ENCODE data around the gene EIF4G3.
A peak's percentile ranks its signal among the peaks of the same experiment; 100 is the strongest.
"Not testable (repeated sequence)": the region's sequence is repeated elsewhere in the genome, so short reads cannot be mapped to it uniquely, and the experiment has no call there.

Gene EIF4G3

DNA sequence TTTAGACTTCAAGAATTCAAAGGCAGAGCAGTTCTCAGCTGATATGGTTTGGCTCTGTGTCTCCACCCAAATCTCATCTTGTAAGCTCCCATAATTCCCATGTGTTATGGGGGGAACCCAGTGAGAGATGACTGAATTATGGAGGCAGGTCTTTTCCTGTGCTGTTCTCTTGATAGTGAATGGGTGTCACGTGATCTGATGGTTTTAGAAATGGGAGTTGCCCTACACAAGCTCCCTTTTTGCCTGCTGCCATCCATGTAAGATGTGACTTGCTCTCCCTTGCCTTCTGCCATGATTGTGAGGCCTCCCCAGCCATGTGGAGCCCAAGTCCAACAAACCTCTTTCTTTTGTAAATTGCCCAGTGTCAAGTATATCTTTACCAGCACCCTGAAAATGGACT is 146.5 kb downstream of the EIF4G3 start:
- no peak for DNase-seq (ENCODE audit: low read depth)

DNA sequence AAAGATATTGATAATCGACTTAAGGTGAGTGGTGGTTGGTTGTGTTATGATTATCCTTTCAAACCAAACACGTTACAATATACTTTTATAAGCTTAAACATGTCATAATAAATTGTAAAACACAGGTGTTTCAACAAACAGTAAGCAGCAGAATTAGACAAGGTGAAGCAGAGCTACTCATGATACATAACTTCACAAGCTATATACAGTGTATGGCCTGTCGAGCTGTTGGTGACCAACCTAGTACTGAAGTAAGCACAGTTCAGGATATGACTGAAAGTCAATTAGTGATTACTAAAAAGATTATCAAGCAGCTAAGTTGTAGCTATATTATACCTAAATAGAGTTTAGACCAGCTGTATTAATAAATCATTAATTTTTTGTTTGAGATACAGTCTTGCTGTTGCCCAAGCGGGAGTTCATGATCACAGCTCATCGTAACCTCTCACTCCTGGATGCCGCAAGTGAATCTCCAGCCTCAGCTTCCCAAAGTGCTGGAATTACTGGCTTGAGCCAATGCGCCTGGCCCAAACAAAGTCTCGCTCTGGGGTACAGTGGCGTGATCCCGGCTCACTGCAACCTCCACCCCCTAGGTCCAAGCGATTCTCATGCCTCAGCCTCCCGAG is 148.1 kb downstream of the EIF4G3 start:
- DNase-seq (ENCODE audit: low read depth): no peak

DNA sequence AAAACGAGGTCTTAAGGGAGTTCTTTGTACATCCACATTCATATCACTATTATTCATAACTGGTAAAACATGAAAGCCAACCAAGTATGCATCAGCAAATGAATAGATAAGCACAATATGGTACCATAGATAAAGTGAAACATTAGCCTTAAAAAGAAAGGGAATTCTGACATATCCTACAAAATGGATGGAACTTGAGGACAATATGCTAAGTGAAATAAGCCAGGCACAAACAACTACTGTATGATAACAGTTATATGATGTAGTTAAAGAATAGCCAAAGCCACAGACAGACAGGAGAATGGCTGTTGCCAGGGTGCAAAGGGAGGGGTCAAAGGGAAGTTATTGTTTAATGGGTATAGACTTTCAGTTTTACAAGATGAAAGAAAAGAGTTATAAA is 148.9 kb downstream of the EIF4G3 start:
- no peak for DNase-seq (ENCODE audit: low read depth)

DNA sequence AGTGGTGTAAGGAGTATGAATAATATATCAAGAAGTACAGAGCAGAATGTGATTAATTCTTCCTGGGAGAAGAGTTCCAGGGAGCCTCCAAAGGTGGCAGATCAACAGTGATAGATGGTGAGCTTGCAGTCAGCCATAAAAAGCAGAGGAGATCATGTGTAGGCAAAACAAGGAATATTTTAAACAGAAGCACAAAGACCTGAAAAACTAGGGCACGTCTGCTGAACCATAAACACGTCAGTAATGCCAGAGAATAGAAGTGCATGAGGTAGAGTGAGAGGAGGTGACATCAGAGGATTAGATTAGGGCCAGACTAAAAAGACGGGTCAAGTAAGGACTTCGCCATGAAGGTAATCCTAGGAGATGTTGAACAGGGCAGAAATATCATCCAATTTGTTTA is 151.8 kb downstream of the EIF4G3 start:
- DNase-seq (ENCODE audit: low read depth): no peak

DNA sequence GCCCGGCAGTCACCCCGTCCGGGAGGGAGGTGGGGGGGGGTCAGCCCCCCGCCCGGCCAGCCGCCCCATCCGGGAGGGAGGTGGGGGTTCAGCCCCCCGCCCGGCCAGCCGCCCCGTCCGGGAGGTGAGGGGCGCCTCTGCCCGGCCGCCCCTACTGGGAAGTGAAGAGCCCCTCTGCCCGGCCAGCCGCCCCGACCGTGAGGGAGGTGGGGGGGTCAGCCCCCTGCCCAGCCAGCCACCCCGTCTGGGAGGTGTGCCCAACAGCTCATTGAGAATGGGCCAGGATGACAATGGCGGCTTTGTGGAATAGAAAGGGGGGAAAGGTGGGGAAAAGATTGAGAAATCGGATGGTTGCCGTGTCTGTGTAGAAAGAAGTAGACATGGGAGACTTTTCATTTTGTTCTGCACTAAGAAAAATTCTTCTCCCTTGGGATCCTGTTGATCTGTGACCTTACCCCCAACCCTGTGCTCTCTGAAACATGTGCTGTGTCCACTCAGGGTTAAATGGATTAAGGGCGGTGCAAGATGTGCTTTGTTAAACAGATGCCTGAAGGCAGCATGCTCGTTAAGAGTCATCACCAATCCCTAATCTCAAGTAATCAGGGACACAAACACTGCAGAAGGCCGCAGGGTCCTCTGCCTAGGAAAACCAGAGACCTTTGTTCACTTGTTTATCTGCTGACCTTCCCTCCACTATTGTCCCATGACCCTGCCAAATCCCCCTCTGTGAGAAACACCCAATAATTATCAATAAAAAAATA is 152.4 kb downstream of the EIF4G3 start:
- DNase-seq (ENCODE audit: low read depth): not testable (repeated sequence)

DNA sequence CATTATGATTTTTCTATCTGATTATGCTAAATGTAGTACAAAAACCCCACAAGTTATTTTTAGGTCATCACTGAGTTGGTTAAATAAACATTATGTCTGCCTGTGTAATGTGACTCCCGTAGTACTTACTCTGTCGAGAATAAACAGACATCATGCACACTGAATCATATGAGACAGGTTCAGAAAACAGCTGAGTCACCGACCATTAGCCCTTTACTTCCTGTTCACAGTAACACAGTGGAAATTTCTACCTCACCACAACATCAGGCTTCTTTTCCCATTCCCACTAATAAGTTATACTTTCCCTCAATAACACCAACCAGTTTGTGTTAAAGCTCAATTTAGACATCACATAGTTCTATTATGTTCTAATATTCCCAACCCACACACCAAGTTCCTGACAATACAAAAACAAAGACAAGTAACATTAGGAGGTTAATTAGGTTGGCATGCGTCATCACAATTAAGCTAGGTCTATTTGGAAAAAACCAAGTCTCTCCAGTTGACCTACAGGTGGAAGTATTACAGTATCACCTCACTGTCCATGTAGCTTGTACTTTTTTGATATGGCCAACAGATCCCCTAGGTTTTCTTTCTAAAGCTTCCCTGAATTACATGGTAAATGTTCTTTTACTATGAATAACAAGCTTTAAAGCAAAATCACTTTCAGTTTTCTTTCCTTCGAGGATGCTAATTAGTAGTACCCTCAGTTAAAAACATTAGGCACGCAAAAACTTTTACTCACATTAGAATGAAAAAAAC is 154.2 kb downstream of the EIF4G3 start:
- DNase-seq (ENCODE audit: low read depth): peak; percentile 92

DNA sequence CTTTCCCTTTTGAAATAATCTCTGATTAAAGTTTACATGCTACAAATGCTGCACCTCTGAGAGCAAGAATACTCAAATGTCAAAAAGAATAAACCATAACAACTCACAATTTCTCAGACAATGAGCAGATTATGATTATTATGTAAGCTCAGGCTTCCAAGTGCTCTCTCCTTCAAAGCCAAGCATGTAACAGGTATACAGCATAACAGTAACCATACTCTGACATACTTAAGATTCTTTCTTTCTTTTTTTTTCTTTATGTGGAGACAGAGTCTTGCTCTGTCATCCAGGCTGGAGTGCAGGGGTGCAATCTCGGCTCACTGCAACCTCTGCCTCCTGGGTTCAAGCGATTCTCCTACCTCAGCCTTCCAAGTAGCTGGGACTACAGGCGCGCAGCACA is 155.4 kb downstream of the EIF4G3 start:
- no peak for DNase-seq (ENCODE audit: low read depth)

DNA sequence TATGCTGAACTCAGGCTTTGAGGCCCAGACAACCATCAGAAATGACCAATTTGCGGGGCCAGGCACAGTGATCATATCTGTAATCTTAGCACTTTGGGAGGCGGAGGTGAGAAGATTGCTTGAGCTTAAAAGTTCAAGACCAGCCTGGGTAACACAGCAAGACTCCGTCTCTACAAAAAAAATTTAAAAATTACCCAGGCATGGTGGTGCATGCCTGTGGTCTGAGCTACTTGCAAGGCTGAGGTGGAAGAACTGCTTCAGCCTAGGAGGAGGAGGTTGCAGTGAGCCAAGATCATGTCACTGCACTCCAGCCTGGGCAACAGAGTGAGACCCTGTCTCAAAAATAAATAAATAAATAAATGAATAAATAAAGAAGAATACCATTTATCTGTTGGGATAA is 156.5 kb downstream of the EIF4G3 start:
- no peak for DNase-seq (ENCODE audit: low read depth)

DNA sequence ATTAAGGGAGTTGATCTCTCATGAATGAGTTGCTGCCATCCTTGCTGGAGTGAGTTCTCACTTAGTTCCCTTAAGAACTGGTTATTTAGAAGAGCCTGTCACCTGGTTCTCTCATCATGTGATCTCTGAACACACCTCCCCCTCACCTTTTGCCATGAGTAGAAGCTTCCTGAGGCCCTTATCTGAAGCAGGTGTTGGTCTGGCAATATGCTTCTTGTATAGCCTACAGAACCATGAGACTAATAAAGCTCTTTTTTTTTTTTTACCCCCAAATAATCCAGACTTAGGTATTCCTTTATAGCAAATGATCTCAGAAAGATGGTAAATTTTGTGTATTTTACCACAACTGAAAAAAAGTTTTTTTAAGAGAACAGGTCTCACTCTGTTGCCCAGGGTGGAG is 158.0 kb downstream of the EIF4G3 start:
- DNase-seq (ENCODE audit: low read depth): no peak

DNA sequence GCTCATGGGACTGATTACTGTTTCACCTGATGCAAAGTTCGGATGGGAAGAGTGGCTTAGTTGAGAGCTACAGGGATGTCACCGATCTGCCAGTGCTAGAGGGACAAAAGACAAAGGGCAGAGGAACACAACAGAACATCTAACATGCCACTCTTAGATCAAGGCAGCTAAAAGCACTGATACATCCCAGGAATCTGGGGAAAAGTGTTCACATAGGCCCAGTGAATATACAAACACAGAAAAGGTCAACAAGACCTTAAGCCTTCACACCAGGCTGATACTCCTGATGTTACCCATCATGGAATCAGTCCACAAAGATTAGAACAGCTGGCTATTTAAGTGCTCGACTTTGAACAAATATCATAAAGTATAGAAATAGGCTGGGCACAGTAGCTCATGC is 163.2 kb downstream of the EIF4G3 start:
- DNase-seq (ENCODE audit: low read depth): no peak

DNA sequence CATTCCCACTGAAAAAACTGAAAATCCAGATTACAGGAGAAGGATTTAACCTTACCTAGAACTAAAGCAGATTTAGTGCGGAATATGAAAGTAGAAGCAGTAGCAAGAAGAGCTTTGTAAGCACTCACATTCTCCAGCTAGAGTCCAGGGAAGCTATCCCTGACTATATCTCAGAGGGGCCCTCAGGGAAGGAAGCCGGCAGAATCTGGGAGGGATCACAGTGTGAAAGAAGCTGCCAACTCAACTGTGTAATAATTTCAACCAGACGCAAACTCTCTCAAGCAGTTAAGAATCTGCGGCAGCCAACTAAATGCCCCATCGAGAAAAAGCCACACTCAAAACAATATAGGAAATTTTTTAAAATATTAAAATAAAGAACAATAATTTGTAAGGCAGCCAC is 163.8 kb downstream of the EIF4G3 start:
- peak; percentile 23 for DNase-seq (ENCODE audit: low read depth)

DNA sequence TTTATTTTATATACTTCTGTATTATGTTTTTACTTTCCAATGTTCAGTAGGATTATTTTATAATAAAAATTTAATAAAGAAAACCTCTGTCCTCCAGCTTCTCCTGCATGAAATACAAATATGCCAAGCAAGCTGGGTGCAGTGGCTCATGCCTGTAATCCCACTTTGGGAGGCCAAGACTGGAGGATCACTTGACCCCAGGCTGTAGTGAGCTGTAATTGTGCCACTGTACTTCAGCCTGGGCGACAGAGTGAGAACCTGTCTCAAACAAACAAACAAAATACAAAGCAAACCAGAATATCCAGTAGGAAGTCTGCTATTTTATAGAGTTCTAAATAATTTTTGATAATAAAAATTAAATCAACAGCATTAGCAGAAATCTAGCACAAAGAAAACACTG is 168.8 kb downstream of the EIF4G3 start:
- DNase-seq (ENCODE audit: low read depth): no peak

DNA sequence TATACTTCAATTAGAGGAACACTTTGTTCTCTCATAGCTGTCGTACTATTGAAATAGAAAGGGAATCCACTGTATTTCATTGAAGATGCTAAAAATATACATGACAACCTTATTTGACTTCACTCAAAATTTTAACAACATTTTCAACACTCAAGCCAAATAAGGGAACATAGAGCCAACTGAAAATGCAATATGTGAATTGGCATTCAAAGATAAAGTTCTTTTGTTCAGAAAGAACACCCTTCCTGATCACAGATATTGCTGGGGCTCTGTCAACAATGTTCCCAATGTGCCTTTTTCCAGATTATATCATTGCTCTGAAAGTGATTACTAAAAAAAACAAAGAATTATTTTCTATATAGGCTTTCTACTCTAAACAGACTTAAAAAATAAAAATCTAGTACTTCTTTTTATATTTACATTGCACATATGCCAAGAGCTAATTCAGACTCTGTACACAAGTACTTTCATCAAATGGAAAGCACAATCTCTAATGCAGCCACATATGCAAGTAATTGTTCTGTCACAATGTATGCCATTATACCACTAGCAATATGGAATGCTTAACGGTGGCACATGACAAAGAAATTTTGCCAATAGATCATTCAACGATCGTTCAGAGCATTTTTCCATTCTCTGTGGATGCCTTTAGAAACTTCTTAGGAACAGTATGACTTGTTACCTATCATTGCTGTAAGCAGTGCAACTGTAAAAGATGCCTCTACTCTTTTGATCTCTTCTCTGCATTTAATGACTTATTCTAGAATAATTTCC is 171.0 kb downstream of the EIF4G3 start:
- no peak for DNase-seq (ENCODE audit: low read depth)

DNA sequence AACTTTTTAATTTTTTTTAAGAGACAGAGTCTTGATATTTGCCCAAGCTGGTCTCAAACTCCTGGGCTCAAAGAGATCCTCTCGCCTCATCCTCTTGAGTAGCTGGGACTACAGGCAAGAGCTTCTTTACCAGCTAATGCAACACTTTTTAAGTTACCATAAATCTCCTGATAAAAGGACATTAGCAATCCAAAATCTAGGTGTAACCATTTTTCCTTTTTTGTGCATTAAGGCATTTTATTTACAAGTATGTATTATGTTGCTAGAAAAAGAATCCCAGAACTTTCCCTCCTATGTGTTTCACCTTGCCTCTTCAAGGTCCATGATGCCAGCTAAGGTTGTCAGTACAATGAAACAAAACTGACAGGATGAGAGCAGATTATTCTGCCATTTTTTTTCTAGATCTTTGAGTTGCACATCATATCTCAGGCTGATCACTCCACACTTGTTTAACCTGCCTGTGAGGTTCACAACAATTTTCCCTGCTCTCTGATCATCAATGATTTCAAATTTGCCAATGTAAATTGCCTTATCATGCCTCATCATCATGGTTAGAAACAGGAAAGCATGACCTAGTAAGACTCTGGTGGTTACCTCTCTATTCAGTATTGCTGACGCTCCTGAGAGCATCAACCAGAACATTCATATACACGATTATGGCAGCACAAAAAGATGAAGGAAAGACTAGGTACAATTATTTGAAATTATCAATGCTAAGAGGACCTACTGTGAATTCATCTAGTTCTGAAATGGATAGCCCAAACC is 173.2 kb downstream of the EIF4G3 start:
- DNase-seq (ENCODE audit: low read depth): no peak

DNA sequence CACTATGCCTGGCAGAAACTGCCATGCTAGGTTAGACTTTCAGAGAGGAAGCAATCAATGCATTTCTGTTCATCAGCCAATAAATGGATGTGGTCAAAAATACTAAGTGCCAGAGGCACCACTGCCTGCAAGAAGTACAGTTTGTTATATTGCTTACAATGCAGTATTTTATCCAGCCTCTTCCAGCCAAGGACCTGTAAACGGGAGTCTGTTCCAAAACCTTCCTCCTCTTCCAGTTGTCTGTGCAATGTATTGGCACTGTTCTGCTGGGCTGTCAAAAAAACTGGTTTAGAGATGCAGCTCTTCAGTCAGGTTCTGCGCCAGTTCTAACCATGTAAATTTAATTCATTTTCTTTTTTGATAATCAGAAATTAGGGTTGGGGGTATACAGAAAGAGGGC is 175.7 kb downstream of the EIF4G3 start:
- DNase-seq (ENCODE audit: low read depth): no peak

DNA sequence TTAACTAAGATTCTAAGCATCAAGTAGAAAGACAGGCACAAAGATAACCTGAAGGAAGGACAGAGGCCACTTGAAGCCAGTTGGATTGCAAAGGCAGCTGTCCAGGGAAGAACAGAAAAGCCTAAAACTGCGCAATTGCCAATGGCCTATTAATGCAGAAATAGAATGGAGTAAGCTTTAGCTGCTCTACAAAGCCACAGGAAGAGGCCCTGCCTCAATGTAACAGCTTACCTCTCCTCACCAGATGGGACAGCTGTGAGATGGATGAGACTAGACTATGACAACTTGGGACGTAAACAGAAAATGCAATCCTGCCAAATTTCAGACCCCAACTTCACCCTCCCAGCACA is 176.5 kb downstream of the EIF4G3 start:
- DNase-seq (ENCODE audit: low read depth): no peak

DNA sequence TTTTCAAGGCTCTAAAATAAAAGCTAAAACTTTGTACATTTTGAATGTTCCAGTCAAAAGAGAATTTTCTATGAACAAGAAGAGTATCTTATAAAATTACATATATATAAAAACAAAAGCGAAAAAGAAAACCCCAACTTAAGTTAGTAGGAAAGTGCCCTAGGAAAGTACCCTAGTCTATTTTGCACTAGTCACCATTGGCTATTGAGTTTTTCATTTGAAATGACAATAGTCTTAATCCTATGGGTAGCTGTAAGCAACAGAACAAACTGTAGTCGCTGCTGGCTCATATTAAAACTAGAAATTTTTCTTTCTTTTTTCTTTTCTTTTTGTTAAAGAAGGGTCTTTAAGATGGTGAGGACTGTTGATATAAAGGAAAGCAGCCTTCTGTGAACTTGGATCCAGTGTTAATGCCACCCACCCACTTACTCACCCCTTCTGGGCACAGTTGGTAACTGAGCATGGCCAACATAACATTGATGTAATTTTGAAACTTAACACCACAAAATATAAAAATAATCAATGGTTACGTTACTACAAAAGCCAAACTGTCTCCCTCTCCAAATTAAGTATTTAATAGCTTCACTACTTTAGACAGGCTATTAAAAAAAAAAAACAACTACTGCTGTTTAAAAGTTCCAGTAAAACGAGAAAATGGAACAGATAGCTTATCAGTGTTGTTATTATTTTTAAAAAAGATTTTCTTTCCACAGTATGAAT is 177.0 kb downstream of the EIF4G3 start:
- no peak for DNase-seq (ENCODE audit: low read depth)

DNA sequence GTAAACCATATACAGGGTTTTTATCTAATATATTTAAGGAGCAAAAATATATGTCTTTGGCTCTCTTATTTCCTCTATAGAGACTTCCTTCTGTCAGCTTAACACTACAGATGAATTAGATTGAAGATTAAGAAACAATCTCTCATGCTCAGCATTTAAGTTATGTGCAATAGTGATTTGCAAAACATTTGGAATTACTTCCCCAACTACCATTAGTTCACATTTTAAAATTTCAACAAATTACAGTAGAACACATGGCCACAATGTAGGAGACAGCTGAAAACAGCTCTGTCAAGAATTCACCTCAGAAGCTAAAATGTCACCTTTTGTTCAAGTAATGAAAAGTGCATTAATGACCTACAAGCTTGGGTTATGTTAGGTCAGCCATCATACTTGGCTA is 177.9 kb downstream of the EIF4G3 start:
- no peak for DNase-seq (ENCODE audit: low read depth)

DNA sequence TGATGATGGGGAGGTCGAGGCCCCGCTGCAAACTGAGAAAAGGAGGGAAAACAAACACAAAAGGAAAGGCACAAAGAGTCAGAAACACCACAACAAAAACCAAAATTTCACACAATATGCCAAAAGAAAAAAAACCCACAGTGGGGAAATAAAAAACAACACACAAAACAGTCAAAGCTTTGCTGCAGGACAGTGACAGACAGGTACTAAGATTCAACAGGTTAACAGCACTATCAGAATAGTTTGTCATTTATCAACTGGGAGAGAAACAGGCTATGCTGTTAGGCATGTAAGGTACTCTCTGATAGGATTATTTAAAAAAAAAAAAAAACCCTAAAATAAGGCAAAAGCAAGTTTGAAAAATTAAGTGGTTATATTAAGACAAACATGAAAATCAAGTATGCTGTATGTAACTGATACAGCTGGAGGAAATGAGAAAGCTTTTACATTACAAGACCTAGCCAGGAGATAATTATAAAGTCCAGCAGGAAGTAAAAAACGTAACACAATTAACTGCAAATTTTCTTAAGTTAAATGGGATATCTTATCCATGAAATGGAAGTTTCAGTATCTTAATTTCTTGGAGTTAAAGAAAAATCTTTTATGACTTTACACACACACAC is 179.0 kb downstream of the EIF4G3 start:
- no peak for DNase-seq (ENCODE audit: low read depth)

DNA sequence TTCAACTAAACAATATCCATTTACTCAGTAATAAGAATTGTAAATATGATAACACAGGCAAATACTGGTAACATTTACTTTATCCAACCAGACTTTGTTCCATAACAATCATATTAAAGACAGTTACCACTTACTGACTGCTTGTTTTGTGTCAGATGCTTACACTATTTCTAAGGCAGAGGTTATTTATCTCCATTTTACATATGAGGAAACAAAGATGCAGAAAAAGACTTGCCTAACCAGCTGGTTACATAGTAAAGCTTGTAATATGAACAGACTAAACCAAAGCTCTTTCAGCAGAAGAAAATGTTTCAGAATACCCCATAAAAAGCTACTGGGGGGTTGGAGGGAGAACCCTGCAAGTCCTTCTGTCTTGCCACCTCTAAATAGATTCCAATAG is 180.1 kb downstream of the EIF4G3 start:
- DNase-seq (ENCODE audit: low read depth): no peak

All from GM04504 (cell line).